Measurements from ENCODE around the gene TNN.

TNN gene, protein sequence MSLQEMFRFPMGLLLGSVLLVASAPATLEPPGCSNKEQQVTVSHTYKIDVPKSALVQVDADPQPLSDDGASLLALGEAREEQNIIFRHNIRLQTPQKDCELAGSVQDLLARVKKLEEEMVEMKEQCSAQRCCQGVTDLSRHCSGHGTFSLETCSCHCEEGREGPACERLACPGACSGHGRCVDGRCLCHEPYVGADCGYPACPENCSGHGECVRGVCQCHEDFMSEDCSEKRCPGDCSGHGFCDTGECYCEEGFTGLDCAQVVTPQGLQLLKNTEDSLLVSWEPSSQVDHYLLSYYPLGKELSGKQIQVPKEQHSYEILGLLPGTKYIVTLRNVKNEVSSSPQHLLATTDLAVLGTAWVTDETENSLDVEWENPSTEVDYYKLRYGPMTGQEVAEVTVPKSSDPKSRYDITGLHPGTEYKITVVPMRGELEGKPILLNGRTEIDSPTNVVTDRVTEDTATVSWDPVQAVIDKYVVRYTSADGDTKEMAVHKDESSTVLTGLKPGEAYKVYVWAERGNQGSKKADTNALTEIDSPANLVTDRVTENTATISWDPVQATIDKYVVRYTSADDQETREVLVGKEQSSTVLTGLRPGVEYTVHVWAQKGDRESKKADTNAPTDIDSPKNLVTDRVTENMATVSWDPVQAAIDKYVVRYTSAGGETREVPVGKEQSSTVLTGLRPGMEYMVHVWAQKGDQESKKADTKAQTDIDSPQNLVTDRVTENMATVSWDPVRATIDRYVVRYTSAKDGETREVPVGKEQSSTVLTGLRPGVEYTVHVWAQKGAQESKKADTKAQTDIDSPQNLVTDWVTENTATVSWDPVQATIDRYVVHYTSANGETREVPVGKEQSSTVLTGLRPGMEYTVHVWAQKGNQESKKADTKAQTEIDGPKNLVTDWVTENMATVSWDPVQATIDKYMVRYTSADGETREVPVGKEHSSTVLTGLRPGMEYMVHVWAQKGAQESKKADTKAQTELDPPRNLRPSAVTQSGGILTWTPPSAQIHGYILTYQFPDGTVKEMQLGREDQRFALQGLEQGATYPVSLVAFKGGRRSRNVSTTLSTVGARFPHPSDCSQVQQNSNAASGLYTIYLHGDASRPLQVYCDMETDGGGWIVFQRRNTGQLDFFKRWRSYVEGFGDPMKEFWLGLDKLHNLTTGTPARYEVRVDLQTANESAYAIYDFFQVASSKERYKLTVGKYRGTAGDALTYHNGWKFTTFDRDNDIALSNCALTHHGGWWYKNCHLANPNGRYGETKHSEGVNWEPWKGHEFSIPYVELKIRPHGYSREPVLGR (N-terminal part only)

GRCh38 chr1:175067362-175068106, at the start of gene TNN:
TNN (plus strand) TSS chr1:175067833; CDS start chr1:175077419, 9,586 bp downstream.
- TF ChIP-seq GATA2 (IDR thresholded peaks at IDR 0.05; ENCODE audit: low read depth, low read length) (no peak), GATA3 (IDR thresholded peaks at IDR 0.05; ENCODE audit: low read depth, low read length) (no peak)

GRCh38 chr1:175019524-175019923, 48.1 kb upstream of the TNN start:
- TF ChIP-seq GATA2 (IDR thresholded peaks at IDR 0.05; ENCODE audit: low read depth, low read length) (no peak), GATA3 (IDR thresholded peaks at IDR 0.05; ENCODE audit: low read depth, low read length) (no peak)

- TF ChIP-seq GATA2 (IDR thresholded peaks at IDR 0.05; ENCODE audit: low read depth, low read length): peak; percentile 42; the same call in 1 of the 2 replicates
- TF ChIP-seq GATA3 (IDR thresholded peaks at IDR 0.05; ENCODE audit: low read depth, low read length): no peak
These were observed 44.4 kb upstream of the TNN start, which contains the start of gene MRPS14 for GRCh38 chr1:175023043-175023921. MRPS14 (minus strand) TSS chr1:175023425; CDS start chr1:175023408, 17 bp downstream.

- TF ChIP-seq GATA2 (IDR thresholded peaks at IDR 0.05; ENCODE audit: low read depth, low read length) (no peak), GATA3 (IDR thresholded peaks at IDR 0.05; ENCODE audit: low read depth, low read length) (no peak)
These were observed 42.9 kb upstream of the TNN start for GRCh38 chr1:175024773-175025172.

GRCh38 chr1:175033953-175034352, 33.7 kb upstream of the TNN start:
- no peak for TF ChIP-seq GATA2 (IDR thresholded peaks at IDR 0.05; ENCODE audit: low read depth, low read length)
- TF ChIP-seq GATA3 (IDR thresholded peaks at IDR 0.05; ENCODE audit: low read depth, low read length): no peak

DNA sequence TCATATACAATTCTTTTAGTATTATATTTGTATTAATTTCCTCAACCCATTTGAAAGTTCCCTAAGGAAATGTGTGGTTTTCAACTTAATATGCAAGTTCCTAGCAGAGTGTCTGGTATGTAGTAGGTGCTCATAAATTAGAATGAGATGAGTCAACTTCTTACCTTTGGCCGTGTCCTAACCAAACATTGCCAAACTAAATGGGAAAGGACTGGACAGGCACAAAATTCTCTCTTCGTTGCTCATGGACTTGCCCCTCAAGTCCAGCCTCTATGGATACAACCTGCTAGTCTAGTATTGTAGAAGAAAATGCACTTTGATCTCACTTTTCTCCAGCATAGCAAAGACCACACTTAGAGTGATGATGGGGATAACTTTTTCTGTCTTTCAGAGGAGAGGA, 32.9 kb upstream of the TNN start:
- TF ChIP-seq GATA2 (IDR thresholded peaks at IDR 0.05; ENCODE audit: low read depth, low read length) (no peak), GATA3 (IDR thresholded peaks at IDR 0.05; ENCODE audit: low read depth, low read length) (no peak)

DNA sequence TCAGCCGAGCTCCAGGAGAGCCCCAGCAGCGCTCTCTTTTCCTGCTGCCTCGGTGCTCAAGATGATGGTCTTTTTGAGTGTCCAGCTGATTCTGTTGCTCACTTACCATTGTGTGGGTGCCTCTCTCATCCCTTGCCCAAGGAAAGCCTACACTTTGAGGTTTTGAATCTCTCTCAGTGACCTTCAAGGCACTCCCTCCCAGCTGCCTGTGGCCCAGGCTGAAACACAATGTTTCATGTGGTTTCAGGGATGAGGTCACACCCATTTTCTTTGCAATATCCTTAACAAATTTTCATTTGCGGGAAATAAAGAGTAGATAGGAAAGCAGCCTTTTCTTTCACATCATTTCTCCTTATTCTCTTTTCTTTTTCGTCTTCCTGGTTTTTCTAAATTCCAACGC, 31.8 kb upstream of the TNN start:
- TF ChIP-seq GATA2 (IDR thresholded peaks at IDR 0.05; ENCODE audit: low read depth, low read length): no peak
- TF ChIP-seq GATA3 (IDR thresholded peaks at IDR 0.05; ENCODE audit: low read depth, low read length): no peak

DNA sequence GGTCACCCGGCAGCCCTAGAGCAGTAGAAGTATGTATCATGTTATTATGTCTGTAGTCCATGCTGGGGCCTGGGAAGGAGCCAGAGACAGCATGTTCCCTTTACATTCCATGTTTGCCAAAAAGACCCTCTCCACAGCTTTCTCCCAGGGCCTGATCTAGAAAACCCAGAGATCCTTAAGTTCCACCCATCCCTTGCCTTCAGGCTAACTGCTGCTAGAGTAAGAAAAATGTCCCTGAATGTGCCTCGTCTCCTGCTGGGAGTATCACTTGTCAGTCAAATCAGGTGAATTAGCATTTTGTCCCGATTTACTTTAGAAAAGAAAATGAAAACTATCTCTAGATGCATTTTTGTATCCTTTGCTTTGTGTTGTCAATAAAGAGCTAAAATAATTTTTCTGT, 31.2 kb upstream of the TNN start:
- TF ChIP-seq GATA3 (IDR thresholded peaks at IDR 0.05; ENCODE audit: low read depth, low read length) (no peak), GATA2 (IDR thresholded peaks at IDR 0.05; ENCODE audit: low read depth, low read length) (no peak)

GRCh38 chr1:175037416-175037815, 30.2 kb upstream of the TNN start:
- TF ChIP-seq GATA3 (IDR thresholded peaks at IDR 0.05; ENCODE audit: low read depth, low read length): no peak
- no peak for TF ChIP-seq GATA2 (IDR thresholded peaks at IDR 0.05; ENCODE audit: low read depth, low read length)

DNA sequence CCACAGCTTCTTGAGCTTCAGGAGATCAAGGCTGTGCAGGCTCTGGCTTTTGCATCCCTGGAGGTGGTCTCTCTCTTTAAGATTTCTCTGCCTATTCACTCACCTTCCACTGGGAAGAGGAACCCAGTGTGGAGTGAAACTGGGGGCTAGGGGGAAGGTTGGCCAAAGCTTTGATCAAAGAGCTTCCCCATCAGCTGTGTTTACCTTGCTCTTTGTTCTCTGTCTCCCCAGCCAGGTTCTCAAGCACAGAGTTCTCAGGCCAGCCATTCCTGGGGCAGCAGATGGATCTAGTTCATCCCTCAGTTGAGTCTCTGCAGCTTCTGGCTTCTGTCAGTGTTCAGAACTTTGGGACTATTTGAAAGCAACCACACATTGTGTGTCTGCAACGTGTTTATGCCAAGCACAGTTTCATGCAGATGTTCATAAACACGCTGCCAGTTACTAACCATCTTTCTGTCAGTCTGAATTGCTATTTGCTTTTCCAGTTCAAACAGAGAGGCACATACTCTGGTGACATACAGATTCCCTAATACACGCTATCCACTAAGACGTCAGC, 27.2 kb upstream of the TNN start:
- no peak for TF ChIP-seq GATA3 (IDR thresholded peaks at IDR 0.05; ENCODE audit: low read depth, low read length)
- no peak for TF ChIP-seq GATA2 (IDR thresholded peaks at IDR 0.05; ENCODE audit: low read depth, low read length)

- TF ChIP-seq GATA2 (IDR thresholded peaks at IDR 0.05; ENCODE audit: low read depth, low read length): no peak
- TF ChIP-seq GATA3 (IDR thresholded peaks at IDR 0.05; ENCODE audit: low read depth, low read length): no peak
These were observed 25.0 kb upstream of the TNN start for GRCh38 chr1:175042650-175043049.

- TF ChIP-seq GATA3 (IDR thresholded peaks at IDR 0.05; ENCODE audit: low read depth, low read length) (no peak), GATA2 (IDR thresholded peaks at IDR 0.05; ENCODE audit: low read depth, low read length) (no peak)
These were observed 23.8 kb upstream of the TNN start for GRCh38 chr1:175043824-175044223.
